GM12878 (cell line): ENCODE results near the gene ABHD12B. TPM values are rescaled to one million over a fixed set of nuclear protein-coding genes. Genes with fewer than 3 reads are reported as not detected.

Experiments used
- ATAC-seq: fragments of 200-7000 bp; cut with Tn5 transposase; 3 replicates; pipeline ENCODE4 v1.9.1; 2020; ENCODE audit warnings: mild to moderate bottlenecking, moderate library complexity
- BruUV-seq: library from RNA; stranded (reverse); fragments of 400-500 nt; replicated peaks from 2 replicates; lab custom pipeline; 2021; lab: Mats Ljungman, UMichigan
- CTCF ChIA-PET: fragments of 300-600 bp; sonication (Branson Sonifier 250); formaldehyde crosslinking; extraction: SDS; loops from one replicate; lab custom pipeline; 2021; ENCODE audit warnings: inconsistent platforms; lab: Yijun Ruan, JAX
- POLR2A ChIA-PET: fragments of 350-600 bp; formaldehyde crosslinking; extraction: SDS; loops from one replicate; lab custom pipeline; 2021; ENCODE audit warnings: inconsistent platforms; lab: Charles Lee
- RAD21 ChIA-PET: fragments of 300-600 bp; sonication (Branson Sonifier 250); formaldehyde crosslinking; loops from one replicate; lab custom pipeline; 2023; ENCODE audit warnings: antibody characterized with exemption; ENCODE audit not compliant: unreplicated experiment; lab: Charles Lee
- SMC1A ChIA-PET: fragments of 300-600 bp; sonication (Branson Sonifier 250); formaldehyde crosslinking; loops from one replicate; lab custom pipeline; 2023; ENCODE audit not compliant: unreplicated experiment, uncharacterized antibody; lab: Charles Lee
- DNase-seq: peaks from one replicate; pipeline ENCODE4 v3.0.0-alpha.2; 2011; ENCODE audit warnings: low read depth, low spot score
- FAIRE-seq: peaks from 3 replicates; lab custom pipeline; 2011; peaks lifted over from hg19 to GRCh38; lab: Jason Lieb, UNC
- H2AFZ ChIP-seq: 2 replicates; pipeline ENCODE4 v1.6.0; 2011; ENCODE audit warnings: low read depth, low read length, control low read depth; ENCODE audit not compliant: control insufficient read depth
- H3K27ac ChIP-seq: 2 replicates; pipeline ENCODE4 v1.5.1; 2011; ENCODE audit warnings: control low read depth; ENCODE audit not compliant: control insufficient read depth, insufficient read depth
- H3K27me3 ChIP-seq, 2 experiments: replicated peaks in 1 of 2; 2 replicates each; pipeline versions ENCODE4 v1.6.0 to v1.6.1; 2011; ENCODE audit warnings: low read length in 1 of 2; ENCODE audit not compliant: control insufficient read depth in 2 of 2, insufficient read depth in 2 of 2
- H3K36me3 ChIP-seq, 2 experiments: 2 replicates each; pipeline ENCODE4 v1.5.1; 2011; ENCODE audit warnings: low read length in 1 of 2; ENCODE audit not compliant: control insufficient read depth in 2 of 2, insufficient read depth in 2 of 2
- H3K4me1 ChIP-seq: 2 replicates; pipeline ENCODE4 v1.6.1; 2011; ENCODE audit warnings: mild to moderate bottlenecking, low read length, moderate library complexity, mixed read lengths; ENCODE audit not compliant: control insufficient read depth, insufficient read depth
- H3K4me2 ChIP-seq: 2 replicates; pipeline ENCODE4 v1.6.0; 2011; ENCODE audit warnings: control low read depth; ENCODE audit not compliant: control insufficient read depth, insufficient read depth
- H3K4me3 ChIP-seq: fragments of 200-600 bp; sonication (generic); 2 replicates; pipeline ENCODE4 v1.5.1; 2016
- H3K79me2 ChIP-seq: 2 replicates; pipeline ENCODE4 v1.6.0; 2011; ENCODE audit warnings: low read length; ENCODE audit not compliant: control insufficient read depth, insufficient read depth
- H3K9ac ChIP-seq: 2 replicates; pipeline ENCODE4 v1.8.0; 2011; ENCODE audit warnings: low read length, control low read depth, mixed read lengths; ENCODE audit not compliant: control insufficient read depth, insufficient read depth
- H3K9me3 ChIP-seq: replicated peaks from 3 replicates; pipeline ENCODE4 v1.5.1; 2011; ENCODE audit warnings: mild to moderate bottlenecking, low read length; ENCODE audit not compliant: control insufficient read depth, insufficient read depth
- H4K20me1 ChIP-seq: 2 replicates; pipeline ENCODE4 v1.6.0; 2011; ENCODE audit not compliant: control insufficient read depth, insufficient read depth
- CHD1 ChIP-seq: IDR thresholded peaks from 2 replicates; pipeline ENCODE4 v1.6.1; 2012; ENCODE audit warnings: low read depth, low read length, improper control_type of control experiment
- IKZF2 ChIP-seq, 2 experiments: fragments of 450-650 bp; IDR thresholded peaks; 2 replicates each; pipeline ENCODE4 v1.6.1; 2017; ENCODE audit warnings: mild to moderate bottlenecking in 2 of 2, moderate library complexity in 2 of 2
- IRF4 ChIP-seq: IDR thresholded peaks from 2 replicates; pipeline ENCODE4 v1.6.1; 2011; ENCODE audit warnings: low read depth, low read length
- JUND ChIP-seq: IDR thresholded peaks from 2 replicates; pipeline ENCODE4 v1.6.1; 2012; ENCODE audit warnings: low read depth, mild to moderate bottlenecking, low read length, improper control_type of control experiment, moderate library complexity
- MTA3 ChIP-seq: IDR thresholded peaks from 2 replicates; pipeline ENCODE4 v1.6.1; 2012; ENCODE audit warnings: low read length, inconsistent platforms, borderline replicate concordance
- NBN ChIP-seq: fragments of 450-650 bp; IDR thresholded peaks from 2 replicates; pipeline ENCODE4 v1.6.1; 2016
- NR2C2 ChIP-seq: IDR thresholded peaks from 2 replicates; pipeline ENCODE4 v1.6.1; 2011; ENCODE audit warnings: borderline replicate concordance, low read depth; ENCODE audit not compliant: control insufficient read depth, insufficient read length
- RUNX3 ChIP-seq: IDR thresholded peaks from 2 replicates; pipeline ENCODE4 v1.6.1; 2012; ENCODE audit warnings: low read length, inconsistent platforms
- SKIL ChIP-seq: fragments of 450-650 bp; IDR thresholded peaks from 2 replicates; pipeline ENCODE4 v1.6.1; 2017; ENCODE audit warnings: mild to moderate bottlenecking, low read depth, inconsistent platforms; ENCODE audit not compliant: poor library complexity, severe bottlenecking
- SPI1 ChIP-seq: IDR thresholded peaks from 2 replicates; pipeline ENCODE4 v1.6.1; 2011; ENCODE audit warnings: low read depth, mild to moderate bottlenecking, low read length, moderate library complexity, borderline replicate concordance; ENCODE audit not compliant: insufficient read depth
- TBL1XR1 ChIP-seq: IDR thresholded peaks from 2 replicates; pipeline ENCODE4 v1.6.1; 2012; ENCODE audit warnings: low read depth, low read length, improper control_type of control experiment
- ZBTB11 ChIP-seq: fragments of 450-650 bp; formaldehyde crosslinking; IDR thresholded peaks from 2 replicates; pipeline ENCODE4 v1.5.0; 2022; ENCODE audit warnings: mild to moderate bottlenecking, missing genetic modification characterization
- WGBS: methylation state at CpG from one replicate; pipeline ENCODE4 v1.1.6; 2016; ENCODE audit warnings: low lambda C conversion rate; ENCODE audit not compliant: insufficient replicate concordance, insufficient coverage; ENCODE audit errors: missing lambda C conversion rate; 5-methylcytosine and 5-hydroxymethylcytosine counted together
- in situ Hi-C: fragments of 300-500 bp; cut with MboI; formaldehyde crosslinking; loops from 9 replicates; pipeline ENCODE4 v1.14.3; 2018; ENCODE audit warnings: mixed read lengths
- intact Hi-C: fragments of 100-400 bp; cut with micrococcal nuclease; formaldehyde crosslinking; loops from one replicate; pipeline ENCODE4 v1.14.2; 2022; ENCODE audit not compliant: unreplicated experiment
- polyA plus RNA-seq, 11 experiments: library from polyadenylated mRNA; depleted of rRNA in 4 of 11; unstranded in 6 of 11; stranded (reverse) in 5 of 11; fragments of >200 nt; fragmentation: Nextera tagmentation in 4 of 11; fragmentation: Illumina TruSeq in 1 of 11; extraction: Ambion mirVana in 4 of 11; extraction: Trizol in 1 of 11; gene quantifications; 1 replicate in 1 of 11; 2 replicates in 10 of 11; pipeline versions ENCODE4 v1.2.1 to v1.2.3, GENCODE V29; 2011 to 2016; ENCODE audit warnings: inconsistent platforms in 2 of 11, missing spikeins in 2 of 11, low read depth in 1 of 11
- total RNA-seq, 4 experiments: library from RNA; depleted of rRNA in 3 of 4; stranded (reverse); fragments of >200 nt in 3 of 4; fragmentation: Illumina TruSeq in 1 of 4; extraction: Trizol in 1 of 4; gene quantifications; 2 replicates each; pipeline versions ENCODE4 v1.2.1 to v1.2.3, GENCODE V29; 2013 to 2021

Gene ABHD12B
- total and polyA plus RNA-seq, 10 of the 15 experiments (the other 5 are each of a cell fraction or from before 2014, with no cell fraction given), result not detected

GRCh38 chr14:50822501-50823042, 49.3 kb upstream of the ABHD12B start:
- H3K4me2 ChIP-seq, result peak overlapping the region; percentile 68
- TF ChIP-seq SKIL (peak; percentile 31), CHD1 (0 out of 2 replicates have a peak, but pooled peaks have one; percentile 61), JUND (no peak), IKZF2 (IDR thresholded peaks at IDR 0.05) (peak in 1 of 2 experiments; percentile 40; a peak in 2 of 4 replicates), MTA3 (0 out of 2 replicates have a peak, but pooled peaks have one; percentile 7), NBN (peak; percentile 52; the same call in 1 of the 2 replicates), RUNX3 (peak; percentile 20; the same call in 1 of the 2 replicates), SPI1 (peak; percentile 63), TBL1XR1 (no peak), ZBTB11 (CRISPR knock-in tag) (no peak), NR2C2 (no peak), IRF4 (no peak)

More at GRCh38 chr14:50822501-50823042, 49.3 kb upstream of the ABHD12B start:
- Histone ChIP-seq H3K4me1 (peaks cover 37% of the 10 kb centered on the region), H3K27ac (peak overlapping the region; percentile 88), H3K79me2 (peaks cover 96% of the 10 kb centered on the region), H4K20me1 (no peaks in the 10 kb centered on the region), H3K9me3 (no peaks in the 10 kb centered on the region; the same call in 2 of the 3 replicates), H3K9ac (peak overlapping the region; percentile 75), H3K27me3 (no peaks in the 10 kb centered on the region), H2AFZ (no peak overlapping the region), H3K4me3 (peak overlapping the region; percentile 74), H3K36me3 (peaks cover 0 to 6% of the 10 kb centered on the region in 2 experiments)
- DNase-seq, result peak; percentile 40
- in situ Hi-C loops (loop anchor here (10.0 kb wide), 1 partner anchor 1198 kb away; the partner anchor contains the start of genes MGAT2 and RPL36AL), intact Hi-C loops (loop anchor here (2.0 to 10.0 kb wide), 4 partner anchors 32 to 590 kb away; partner anchors contain the start of genes DMAC2L, L2HGDH, SAV1 and SOS2)
- ChIA-PET POLR2A (interaction anchor here (0.7 to 4.6 kb wide), 9 partner anchors 8 to 463 kb away, joined by 3 to 39 read pairs (median 5); partner anchors contain the start of gene NIN), CTCF (interaction anchor here (0.8 to 6.3 kb wide), 12 partner anchors 8 to 300 kb away, joined by 3 to 56 read pairs (median 3); partner anchors contain the start of gene NIN), SMC1A (interaction anchor here (0.6 to 16.9 kb wide), 16 partner anchors 7 to 221 kb away, joined by 3 to 360 read pairs (median 4); partner anchors contain the start of gene NIN), RAD21 (interaction anchor here (0.6 to 7.8 kb wide), 13 partner anchors 8 to 737 kb away, joined by 3 to 91 read pairs (median 5); partner anchors contain the start of gene NIN)
- BruUV-seq, result no TSS peak
- WGBS, result 1% methylated on average over 11 of the region's 11 CpGs
- FAIRE-seq, result no peak
- peak; percentile 65 for ATAC-seq
